ENCODE measurements around the gene MAP2K6.

MAP2K6 gene

DNA sequence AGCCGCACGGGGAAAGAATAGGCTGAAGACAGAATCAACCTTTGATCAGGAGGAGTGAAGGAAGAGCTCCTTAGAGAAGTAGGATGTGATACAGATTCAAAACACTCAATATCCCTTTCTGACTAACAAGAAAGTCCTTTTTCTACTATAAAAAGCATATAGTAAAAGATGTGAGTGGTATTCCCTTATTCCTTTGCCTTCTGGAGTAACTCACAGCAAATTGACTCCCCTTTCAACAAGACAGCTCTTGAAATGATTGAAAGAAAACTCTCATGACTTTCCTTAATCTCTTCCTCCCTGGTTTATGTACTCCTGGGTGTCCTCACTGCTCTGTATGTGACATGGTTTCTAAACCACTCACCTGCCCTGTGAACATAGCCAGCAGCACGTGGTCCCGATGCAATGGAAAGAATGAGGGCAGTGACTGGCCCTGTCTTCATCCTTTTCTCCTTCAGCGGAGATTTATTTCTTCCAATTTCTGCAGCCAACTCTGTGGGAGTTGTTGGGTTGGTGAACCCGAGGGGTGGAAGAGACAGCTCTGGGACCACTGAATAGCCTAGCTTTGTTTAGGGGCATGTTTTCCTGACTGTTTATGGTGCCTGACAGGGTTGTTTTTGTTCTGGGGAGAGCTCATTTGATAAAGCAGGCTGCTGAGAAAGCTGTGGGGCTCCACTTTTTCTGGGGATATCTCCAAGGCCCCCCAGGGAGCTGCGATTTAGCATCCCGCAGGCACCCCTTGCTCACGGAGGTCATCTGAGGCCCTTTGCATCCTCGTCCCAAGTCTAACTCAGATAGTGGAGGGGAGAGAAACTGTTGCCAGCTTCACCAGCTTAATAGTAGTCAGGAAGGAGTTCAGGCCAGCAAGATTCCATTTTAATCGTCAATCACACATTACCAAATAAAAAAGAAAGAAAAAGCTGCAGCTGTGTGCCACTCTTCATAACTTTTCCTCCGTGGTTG, 46.7 kb downstream of the MAP2K6 start:
- Mint-ChIP-seq H3K9me3 (no peaks in the 10 kb centered on the region), H3K36me3 (ENCODE audit: low read depth) (peaks cover 7% of the 10 kb centered on the region), H3K4me3 (no peak overlapping the region), H3K27me3 (ENCODE audit: low read depth) (no peaks in the 10 kb centered on the region), H3K27ac (peak overlapping the region in 2 of 3 experiments; percentile 10 to 57), H3K4me1 (peaks cover 7% of the 10 kb centered on the region)
- TF ChIP-seq, protein P1, sequence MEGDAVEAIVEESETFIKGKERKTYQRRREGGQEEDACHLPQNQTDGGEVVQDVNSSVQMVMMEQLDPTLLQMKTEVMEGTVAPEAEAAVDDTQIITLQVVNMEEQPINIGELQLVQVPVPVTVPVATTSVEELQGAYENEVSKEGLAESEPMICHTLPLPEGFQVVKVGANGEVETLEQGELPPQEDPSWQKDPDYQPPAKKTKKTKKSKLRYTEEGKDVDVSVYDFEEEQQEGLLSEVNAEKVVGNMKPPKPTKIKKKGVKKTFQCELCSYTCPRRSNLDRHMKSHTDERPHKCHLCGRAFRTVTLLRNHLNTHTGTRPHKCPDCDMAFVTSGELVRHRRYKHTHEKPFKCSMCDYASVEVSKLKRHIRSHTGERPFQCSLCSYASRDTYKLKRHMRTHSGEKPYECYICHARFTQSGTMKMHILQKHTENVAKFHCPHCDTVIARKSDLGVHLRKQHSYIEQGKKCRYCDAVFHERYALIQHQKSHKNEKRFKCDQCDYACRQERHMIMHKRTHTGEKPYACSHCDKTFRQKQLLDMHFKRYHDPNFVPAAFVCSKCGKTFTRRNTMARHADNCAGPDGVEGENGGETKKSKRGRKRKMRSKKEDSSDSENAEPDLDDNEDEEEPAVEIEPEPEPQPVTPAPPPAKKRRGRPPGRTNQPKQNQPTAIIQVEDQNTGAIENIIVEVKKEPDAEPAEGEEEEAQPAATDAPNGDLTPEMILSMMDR (IDR thresholded peaks at IDR 0.05; ENCODE audit: unreplicated experiment in 3 of 3), result no peak

DNA sequence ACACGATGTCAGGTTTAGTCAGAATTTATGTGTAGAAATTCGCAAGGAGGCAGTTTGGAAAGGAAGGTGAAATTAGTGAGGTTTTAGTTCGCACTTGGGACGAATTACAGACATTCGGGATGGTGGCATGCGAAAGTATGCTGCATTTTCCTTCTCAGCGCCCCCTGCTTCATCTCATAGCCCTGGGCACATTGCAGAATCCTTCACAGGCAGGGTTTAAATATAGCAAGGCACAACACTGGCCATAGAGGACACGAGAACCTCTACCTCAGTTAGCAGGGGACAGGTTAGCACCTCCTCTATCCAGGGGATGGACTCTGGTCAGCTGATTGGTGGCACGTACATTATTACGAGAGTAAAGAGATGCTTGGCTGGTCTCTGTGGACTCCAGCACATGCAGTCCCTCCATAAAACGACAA, 47.5 kb downstream of the MAP2K6 start:
- peaks cover 7% of the 10 kb centered on the region for H3K4me1 Mint-ChIP-seq
- H3K36me3 Mint-ChIP-seq (ENCODE audit: low read depth), result no peaks in the 10 kb centered on the region
- TF ChIP-seq, protein P1 (IDR thresholded peaks at IDR 0.05; ENCODE audit: unreplicated experiment in 3 of 3), result no peak
- H3K27ac Mint-ChIP-seq, result peak overlapping the region in 1 of 3 experiments; percentile 4
- no peaks in the 10 kb centered on the region for H3K27me3 Mint-ChIP-seq (ENCODE audit: low read depth)
- H3K9me3 Mint-ChIP-seq, result no peaks in the 10 kb centered on the region
- no peak overlapping the region for H3K4me3 Mint-ChIP-seq

DNA sequence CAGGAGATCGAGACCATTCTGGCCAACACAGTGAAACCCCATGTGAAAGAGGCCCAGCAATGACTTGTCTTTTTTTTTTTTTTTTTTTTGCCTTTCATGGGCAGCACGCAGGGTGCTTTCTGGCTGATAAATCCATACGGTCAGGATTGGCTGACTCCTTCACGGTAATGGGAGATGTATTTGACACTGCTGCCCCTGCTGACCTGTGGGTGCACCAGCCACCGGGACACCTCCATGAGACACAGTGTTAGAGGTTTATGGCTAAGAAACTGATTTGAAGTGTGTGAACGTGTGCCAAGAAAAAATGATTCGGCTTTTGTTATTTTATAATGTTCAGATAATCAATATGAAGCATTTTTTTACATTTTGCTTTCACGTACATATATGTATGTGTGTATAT, 48.4 kb downstream of the MAP2K6 start:
- no peaks in the 10 kb centered on the region for H3K9me3 Mint-ChIP-seq
- H3K36me3 Mint-ChIP-seq (ENCODE audit: low read depth), result no peaks in the 10 kb centered on the region
- H3K27me3 Mint-ChIP-seq (ENCODE audit: low read depth), result no peaks in the 10 kb centered on the region
- H3K27ac Mint-ChIP-seq, result no peak overlapping the region
- H3K4me3 Mint-ChIP-seq, result no peak overlapping the region
- TF ChIP-seq, protein P1 (IDR thresholded peaks at IDR 0.05; ENCODE audit: unreplicated experiment in 3 of 3), result no peak
- peaks cover 7% of the 10 kb centered on the region for H3K4me1 Mint-ChIP-seq

DNA sequence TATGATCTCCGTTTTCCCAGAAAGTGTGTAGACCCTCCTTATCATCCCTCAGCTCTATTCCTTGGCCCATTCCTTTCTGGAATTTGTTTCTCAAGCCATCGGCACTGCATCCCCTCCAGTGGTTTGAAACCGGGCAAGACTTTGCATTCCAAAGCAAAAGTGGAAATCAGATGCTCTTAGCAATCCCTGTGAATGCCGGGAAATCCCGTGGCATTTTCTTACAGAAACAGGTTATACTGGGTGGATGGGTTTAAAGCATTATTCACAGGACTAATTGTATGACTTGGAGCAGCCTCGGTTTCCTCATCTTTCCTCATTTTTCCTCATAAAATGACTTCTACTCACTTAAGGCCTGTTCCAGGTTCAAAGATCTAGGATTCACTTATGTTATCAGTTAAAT, 52.0 kb downstream of the MAP2K6 start:
- peaks cover 12% of the 10 kb centered on the region for H3K36me3 Mint-ChIP-seq (ENCODE audit: low read depth)
- peak overlapping the region in 1 of 3 experiments; percentile 39 for H3K27ac Mint-ChIP-seq
- TF ChIP-seq, protein P1 (IDR thresholded peaks at IDR 0.05; ENCODE audit: unreplicated experiment in 3 of 3), result no peak
- H3K9me3 Mint-ChIP-seq, result no peaks in the 10 kb centered on the region
- H3K4me1 Mint-ChIP-seq, result peaks cover 12% of the 10 kb centered on the region
- no peak overlapping the region for H3K4me3 Mint-ChIP-seq
- H3K27me3 Mint-ChIP-seq (ENCODE audit: low read depth), result no peaks in the 10 kb centered on the region

DNA sequence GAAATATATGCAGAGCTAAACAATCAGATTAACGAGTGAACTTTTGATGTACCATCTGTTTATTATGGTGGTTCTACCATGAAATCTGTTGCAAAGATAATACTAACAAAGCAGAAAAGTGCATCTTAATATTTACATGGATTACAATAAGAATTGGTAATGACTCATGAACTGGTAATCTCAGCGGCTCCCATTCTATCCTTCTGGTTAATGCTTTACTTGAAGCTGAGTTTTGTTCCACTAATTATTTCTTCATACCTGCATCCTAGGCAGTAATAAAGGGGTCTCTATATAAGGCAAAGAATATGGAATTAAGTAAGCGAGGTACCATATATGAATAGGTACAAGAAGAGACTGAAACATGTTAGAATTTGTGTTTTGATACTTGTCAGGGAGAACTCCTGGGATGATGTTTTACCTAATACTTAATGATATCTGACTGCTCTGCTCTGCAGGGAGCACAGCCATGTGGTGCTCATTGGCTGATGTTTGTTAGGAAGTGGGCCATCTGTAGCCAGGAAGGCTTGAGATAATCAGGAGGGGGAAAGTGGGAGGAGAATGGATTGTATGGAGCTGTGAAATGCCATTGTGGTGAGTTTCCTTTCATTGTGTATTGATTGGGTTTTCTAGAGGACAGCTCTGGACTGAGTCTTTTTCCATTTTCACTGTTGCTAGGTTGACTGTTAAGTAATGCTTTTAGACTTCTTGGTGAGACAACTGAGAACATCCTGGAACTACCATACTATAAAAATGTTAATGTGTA, 52.6 kb downstream of the MAP2K6 start:
- Mint-ChIP-seq H3K36me3 (ENCODE audit: low read depth) (peaks cover 12% of the 10 kb centered on the region), H3K27ac (peak overlapping the region in 2 of 3 experiments; percentile 25 to 66), H3K27me3 (ENCODE audit: low read depth) (no peaks in the 10 kb centered on the region), H3K9me3 (no peaks in the 10 kb centered on the region), H3K4me1 (peaks cover 10% of the 10 kb centered on the region), H3K4me3 (no peak overlapping the region)
- TF ChIP-seq, protein P1 (IDR thresholded peaks at IDR 0.05; ENCODE audit: unreplicated experiment in 3 of 3), result no peak

Data from nephron (organoid).